ENCODE measurements around the gene ELAC2.

ELAC2 gene

DNA sequence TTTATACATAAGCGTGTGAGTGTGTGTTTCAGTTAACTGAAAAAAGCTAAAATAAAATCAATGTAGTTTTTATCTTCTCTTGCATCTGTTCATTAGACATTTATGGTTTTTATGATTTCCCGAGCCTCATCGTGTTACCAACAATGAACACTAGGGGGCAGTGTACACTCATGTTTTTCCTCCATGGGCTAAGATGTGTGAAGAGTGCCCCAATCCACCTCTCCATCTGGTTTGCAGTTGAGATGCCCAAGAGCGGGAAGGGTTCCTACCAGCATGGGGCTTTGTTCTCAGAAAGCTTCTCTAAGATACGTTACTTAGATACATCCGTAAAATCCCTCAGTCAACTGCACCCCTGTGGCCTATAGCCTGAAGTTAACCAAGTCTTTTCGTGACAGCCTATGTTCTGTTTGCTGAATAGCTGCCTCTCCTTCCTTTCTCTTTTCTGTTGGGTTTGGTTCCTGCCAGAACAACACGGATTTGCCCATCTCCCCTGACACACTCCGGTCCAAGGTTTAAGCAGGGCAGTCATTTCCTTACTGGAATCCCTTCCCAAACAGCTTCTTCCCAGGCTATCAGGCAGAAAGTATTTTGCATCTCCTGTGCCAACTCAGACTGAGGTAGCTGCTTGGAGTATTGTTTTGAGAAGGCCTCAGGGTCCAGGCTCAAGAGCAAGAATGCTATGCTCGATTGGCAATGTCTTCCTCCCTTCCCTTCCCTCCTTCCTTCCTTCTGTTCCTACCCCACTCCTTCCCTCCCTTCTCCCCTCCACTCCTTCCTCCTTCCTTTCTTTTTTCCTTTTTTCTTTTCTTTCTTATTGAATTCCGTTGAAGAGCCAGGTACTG lies 12.9 kb upstream of the ELAC2 start:
- in situ Hi-C loops (cut with HindIII; ENCODE audit: low sequenced_read_pairs): no loop called here
- TF ChIP-seq, protein P1, sequence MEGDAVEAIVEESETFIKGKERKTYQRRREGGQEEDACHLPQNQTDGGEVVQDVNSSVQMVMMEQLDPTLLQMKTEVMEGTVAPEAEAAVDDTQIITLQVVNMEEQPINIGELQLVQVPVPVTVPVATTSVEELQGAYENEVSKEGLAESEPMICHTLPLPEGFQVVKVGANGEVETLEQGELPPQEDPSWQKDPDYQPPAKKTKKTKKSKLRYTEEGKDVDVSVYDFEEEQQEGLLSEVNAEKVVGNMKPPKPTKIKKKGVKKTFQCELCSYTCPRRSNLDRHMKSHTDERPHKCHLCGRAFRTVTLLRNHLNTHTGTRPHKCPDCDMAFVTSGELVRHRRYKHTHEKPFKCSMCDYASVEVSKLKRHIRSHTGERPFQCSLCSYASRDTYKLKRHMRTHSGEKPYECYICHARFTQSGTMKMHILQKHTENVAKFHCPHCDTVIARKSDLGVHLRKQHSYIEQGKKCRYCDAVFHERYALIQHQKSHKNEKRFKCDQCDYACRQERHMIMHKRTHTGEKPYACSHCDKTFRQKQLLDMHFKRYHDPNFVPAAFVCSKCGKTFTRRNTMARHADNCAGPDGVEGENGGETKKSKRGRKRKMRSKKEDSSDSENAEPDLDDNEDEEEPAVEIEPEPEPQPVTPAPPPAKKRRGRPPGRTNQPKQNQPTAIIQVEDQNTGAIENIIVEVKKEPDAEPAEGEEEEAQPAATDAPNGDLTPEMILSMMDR (IDR thresholded peaks at IDR 0.05; ENCODE audit: low read depth, low read length): peak; percentile 78
- peak; percentile 66 for DNase-seq (ENCODE audit: low read depth, low spot score)
- H3K4me3 ChIP-seq (ENCODE audit: low read depth, low read length): no peak overlapping the region

- in situ Hi-C loops (cut with HindIII; ENCODE audit: low sequenced_read_pairs): no loop called here
- TF ChIP-seq, protein P1 (IDR thresholded peaks at IDR 0.05; ENCODE audit: low read depth, low read length): no peak
- H3K4me3 ChIP-seq (ENCODE audit: low read depth, low read length): no peak overlapping the region
These were observed 12.2 kb upstream of the ELAC2 start for GRCh38 chr17:13030056-13030455.

GRCh38 chr17:13029340-13029739 lies 11.5 kb upstream of the ELAC2 start:
- in situ Hi-C loops (cut with HindIII; ENCODE audit: low sequenced_read_pairs): no loop called here

More at GRCh38 chr17:13030056-13030455, 12.2 kb upstream of the ELAC2 start:
- DNase-seq (ENCODE audit: low read depth, low spot score): no peak

DNA sequence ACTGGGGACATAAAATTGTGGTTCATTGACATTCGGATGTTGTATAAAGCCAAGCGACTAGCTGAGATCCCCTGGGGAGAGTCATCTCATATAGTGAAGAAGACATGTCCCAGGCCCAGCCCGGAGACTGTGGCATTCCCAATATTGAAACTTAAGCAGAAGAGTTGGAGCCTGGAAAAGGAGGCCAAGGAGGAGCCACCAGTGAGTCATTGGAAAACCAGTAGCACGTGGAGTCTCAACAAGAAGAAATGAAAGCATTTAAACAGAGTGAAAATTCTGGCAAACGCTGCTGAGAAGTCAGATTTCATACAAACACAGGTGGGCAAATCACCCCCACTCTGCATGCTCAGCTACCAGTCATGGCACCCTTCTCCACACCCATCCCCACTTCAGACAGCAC lies 9.4 kb upstream of the ELAC2 start:
- no peak for DNase-seq (ENCODE audit: low read depth, low spot score)
- in situ Hi-C loops (cut with HindIII; ENCODE audit: low sequenced_read_pairs): no loop called here
- TF ChIP-seq, protein P1 (IDR thresholded peaks at IDR 0.05; ENCODE audit: low read depth, low read length): no peak
- H3K4me3 ChIP-seq (ENCODE audit: low read depth, low read length): no peak overlapping the region

More at GRCh38 chr17:13029340-13029739, 11.5 kb upstream of the ELAC2 start:
- DNase-seq (ENCODE audit: low read depth, low spot score): no peak
- TF ChIP-seq, protein P1 (IDR thresholded peaks at IDR 0.05; ENCODE audit: low read depth, low read length): no peak
- no peak overlapping the region for H3K4me3 ChIP-seq (ENCODE audit: low read depth, low read length)

GRCh38 chr17:13025687-13026086 lies 7.9 kb upstream of the ELAC2 start:
- TF ChIP-seq, protein P1 (IDR thresholded peaks at IDR 0.05; ENCODE audit: low read depth, low read length): no peak

GRCh38 chr17:13025258-13025627 lies 7.4 kb upstream of the ELAC2 start:
- TF ChIP-seq, protein P1 (IDR thresholded peaks at IDR 0.05; ENCODE audit: low read depth, low read length): no peak
- no peak for DNase-seq (ENCODE audit: low read depth, low spot score)
- in situ Hi-C loops (cut with HindIII; ENCODE audit: low sequenced_read_pairs): no loop called here
- no peak overlapping the region for H3K4me3 ChIP-seq (ENCODE audit: low read depth, low read length)

More at GRCh38 chr17:13025687-13026086, 7.9 kb upstream of the ELAC2 start:
- no peak overlapping the region for H3K4me3 ChIP-seq (ENCODE audit: low read depth, low read length)
- DNase-seq (ENCODE audit: low read depth, low spot score): no peak
- in situ Hi-C loops (cut with HindIII; ENCODE audit: low sequenced_read_pairs): no loop called here

Measured in astrocyte of the spinal cord (primary cell).